Neural progenitor cell (in vitro differentiated cells): Measurements from ENCODE around the gene CACNB1. TPM values are rescaled to one million over a fixed set of nuclear protein-coding genes. Genes with fewer than 3 reads are reported as not detected.

Experiments
- DNase-seq: peaks from one replicate; pipeline ENCODE4 v3.0.0-alpha.2; 2016; ENCODE audit warnings: low spot score
- H2AFZ ChIP-seq: fragments of 200-600 bp; sonication (generic); replicated peaks from 2 replicates; pipeline ENCODE4 v1.6.1; 2016; ENCODE audit warnings: antibody characterized with exemption
- H3F3A ChIP-seq: fragments of 200-600 bp; sonication (generic); 2 replicates; pipeline ENCODE4 v1.6.1; 2016; ENCODE audit warnings: antibody characterized with exemption, low read depth
- H3K27ac ChIP-seq: fragments of 200-600 bp; sonication (generic); 2 replicates; pipeline ENCODE4 v1.5.1; 2016; ENCODE audit warnings: mild to moderate bottlenecking
- H3K27me3 ChIP-seq: fragments of 200-600 bp; sonication (generic); 2 replicates; pipeline ENCODE4 v1.6.1; 2016; ENCODE audit warnings: mild to moderate bottlenecking, moderate library complexity
- H3K36me3 ChIP-seq: fragments of 200-600 bp; sonication (generic); 2 replicates; pipeline ENCODE4 v1.5.1; 2016
- H3K4me1 ChIP-seq: fragments of 200-600 bp; sonication (generic); 2 replicates; pipeline ENCODE4 v1.6.1; 2016; ENCODE audit warnings: mixed run types
- H3K4me2 ChIP-seq: fragments of 200-600 bp; sonication (generic); 2 replicates; pipeline ENCODE4 v1.6.1; 2016
- H3K4me3 ChIP-seq: fragments of 200-600 bp; sonication (generic); 2 replicates; pipeline ENCODE4 v1.5.1; 2016
- H3K79me2 ChIP-seq: fragments of 200-600 bp; sonication (generic); 2 replicates; pipeline ENCODE4 v1.6.1; 2016; ENCODE audit warnings: low read depth
- H3K9ac ChIP-seq: fragments of 200-600 bp; sonication (generic); 2 replicates; pipeline ENCODE4 v1.6.1; 2016
- H3K9me3 ChIP-seq: fragments of 200-600 bp; sonication (generic); 2 replicates; pipeline ENCODE4 v1.5.1; 2016; ENCODE audit warnings: low read depth
- H4K20me1 ChIP-seq: fragments of 200-600 bp; sonication (generic); 2 replicates; pipeline ENCODE4 v1.6.1; 2016; ENCODE audit warnings: low read depth
- H3K27ac Mint-ChIP-seq: 3 replicates; pipeline ENCODE4 v1.8.0; 2021; ENCODE audit warnings: mixed read lengths
- H3K27me3 Mint-ChIP-seq: 2 replicates; pipeline ENCODE4 v1.8.0; 2022; ENCODE audit warnings: low read depth, mild to moderate bottlenecking, inconsistent platforms, moderate library complexity, mixed read lengths; ENCODE audit not compliant: insufficient read depth
- H3K36me3 Mint-ChIP-seq: 3 replicates; pipeline ENCODE4 v1.8.0; 2021; ENCODE audit warnings: mixed read lengths
- H3K4me1 Mint-ChIP-seq: 3 replicates; pipeline ENCODE4 v1.8.0; 2021; ENCODE audit warnings: mixed read lengths
- H3K4me3 Mint-ChIP-seq: 3 replicates; pipeline ENCODE4 v1.8.0; 2021; ENCODE audit warnings: mild to moderate bottlenecking, moderate library complexity, mixed read lengths
- H3K9me3 Mint-ChIP-seq: 3 replicates; pipeline ENCODE4 v1.8.0; 2020; ENCODE audit warnings: mixed read lengths
- CTCF ChIP-seq: fragments of 200-600 bp; sonication (generic); IDR thresholded peaks from 2 replicates; pipeline ENCODE4 v1.5.1; 2017; ENCODE audit warnings: antibody characterized with exemption, mild to moderate bottlenecking
- EZH2 ChIP-seq: fragments of 200-600 bp; sonication (generic); IDR thresholded peaks from 2 replicates; pipeline ENCODE4 v1.6.1; 2017; ENCODE audit warnings: antibody characterized with exemption, mild to moderate bottlenecking, moderate library complexity
- EZH2phosphoT487 ChIP-seq: fragments of 200-600 bp; sonication (generic); IDR thresholded peaks from 2 replicates; pipeline ENCODE4 v1.6.1; 2017; ENCODE audit warnings: antibody characterized with exemption
- total RNA-seq: library from RNA; depleted of rRNA; stranded (reverse); fragments of >200 nt; gene quantifications from 2 replicates; pipeline ENCODE4 v1.2.3, GENCODE V29; 2015; ENCODE audit warnings: low replicate concordance

CACNB1 gene
- total RNA-seq, 1 donor from 2014 or later = 6.3 TPM

GRCh38 chr17:39192901-39193300, 4.6 kb downstream of the CACNB1 start:
- H3K4me3 Mint-ChIP-seq = no peak overlapping the region
- H3K4me1 Mint-ChIP-seq = peaks cover 12% of the 10 kb centered on the region
- H3K4me3 ChIP-seq = no peak overlapping the region
- H3K27ac Mint-ChIP-seq = no peak overlapping the region
- H2AFZ ChIP-seq = no peak overlapping the region
- no peak for DNase-seq
- peaks cover 25% of the 10 kb centered on the region for H3K4me1 ChIP-seq
- H3K27ac ChIP-seq = no peak overlapping the region
- H3K9me3 Mint-ChIP-seq = no peaks in the 10 kb centered on the region
- peaks cover 10% of the 10 kb centered on the region for H3K27me3 Mint-ChIP-seq
- H3F3A ChIP-seq = peaks cover 13% of the 10 kb centered on the region
- TF ChIP-seq EZH2phosphoT487 (no peak), EZH2 (no peak), CTCF (no peak)
- no peaks in the 10 kb centered on the region for H3K36me3 ChIP-seq
- peaks cover 32% of the 10 kb centered on the region for H3K79me2 ChIP-seq
- H3K27me3 ChIP-seq = no peaks in the 10 kb centered on the region
- no peaks in the 10 kb centered on the region for H3K9me3 ChIP-seq
- no peak overlapping the region for H3K4me2 ChIP-seq
- no peak overlapping the region for H3K9ac ChIP-seq
- H4K20me1 ChIP-seq = peaks cover 26% of the 10 kb centered on the region
- H3K36me3 Mint-ChIP-seq = peaks cover 4% of the 10 kb centered on the region

- TF ChIP-seq EZH2phosphoT487 = no peak
- no peak for TF ChIP-seq EZH2
- TF ChIP-seq CTCF = no peak
- H3K79me2 ChIP-seq = peaks cover 30% of the 10 kb centered on the region
- Mint-ChIP-seq H3K4me1 (peaks cover 11% of the 10 kb centered on the region), H3K27ac (no peak overlapping the region), H3K36me3 (peaks cover 4% of the 10 kb centered on the region), H3K27me3 (peaks cover 10% of the 10 kb centered on the region), H3K9me3 (no peaks in the 10 kb centered on the region), H3K4me3 (no peak overlapping the region)
- no peak overlapping the region for H3K27ac ChIP-seq
- H3K36me3 ChIP-seq = no peaks in the 10 kb centered on the region
- H3K9ac ChIP-seq = no peak overlapping the region
- peaks cover 11% of the 10 kb centered on the region for H3F3A ChIP-seq
- H3K4me2 ChIP-seq = no peak overlapping the region
- no peak overlapping the region for H3K4me3 ChIP-seq
- H3K9me3 ChIP-seq = no peaks in the 10 kb centered on the region
- DNase-seq = no peak
- no peak overlapping the region for H2AFZ ChIP-seq
- H3K4me1 ChIP-seq = peaks cover 23% of the 10 kb centered on the region
- peaks cover 26% of the 10 kb centered on the region for H4K20me1 ChIP-seq
- H3K27me3 ChIP-seq = no peaks in the 10 kb centered on the region
These were observed 5.5 kb downstream of the CACNB1 start for GRCh38 chr17:39191750-39192510.

- Mint-ChIP-seq H3K27me3 (peaks cover 4% of the 10 kb centered on the region), H3K27ac (no peak overlapping the region), H3K36me3 (peaks cover 15% of the 10 kb centered on the region), H3K4me1 (no peaks in the 10 kb centered on the region), H3K9me3 (no peaks in the 10 kb centered on the region), H3K4me3 (no peak overlapping the region)
- Histone ChIP-seq H2AFZ (no peak overlapping the region), H3K4me1 (no peaks in the 10 kb centered on the region), H3K36me3 (no peaks in the 10 kb centered on the region), H3K4me3 (no peak overlapping the region), H3K79me2 (no peaks in the 10 kb centered on the region), H3K27ac (no peak overlapping the region), H3K4me2 (no peak overlapping the region), H3F3A (no peaks in the 10 kb centered on the region), H4K20me1 (no peaks in the 10 kb centered on the region), H3K9ac (no peak overlapping the region), H3K27me3 (no peaks in the 10 kb centered on the region), H3K9me3 (no peaks in the 10 kb centered on the region)
- DNase-seq = no peak
- TF ChIP-seq CTCF = no peak
- no peak for TF ChIP-seq EZH2
- TF ChIP-seq EZH2phosphoT487 = no peak
These were observed 10.2 kb downstream of the CACNB1 start for GRCh38 chr17:39187152-39187830.
